ENCODE data around the gene RFFL. TPM values are rescaled to one million over a fixed set of nuclear protein-coding genes. Genes with fewer than 3 reads are reported as not detected.
"Not testable (repeated sequence)": the region's sequence is repeated elsewhere in the genome, so short reads cannot be mapped to it uniquely, and the experiment has no call there.

Gene RFFL
- total RNA-seq, 1 experiment from 2014 or later, result 22.0 TPM

DNA sequence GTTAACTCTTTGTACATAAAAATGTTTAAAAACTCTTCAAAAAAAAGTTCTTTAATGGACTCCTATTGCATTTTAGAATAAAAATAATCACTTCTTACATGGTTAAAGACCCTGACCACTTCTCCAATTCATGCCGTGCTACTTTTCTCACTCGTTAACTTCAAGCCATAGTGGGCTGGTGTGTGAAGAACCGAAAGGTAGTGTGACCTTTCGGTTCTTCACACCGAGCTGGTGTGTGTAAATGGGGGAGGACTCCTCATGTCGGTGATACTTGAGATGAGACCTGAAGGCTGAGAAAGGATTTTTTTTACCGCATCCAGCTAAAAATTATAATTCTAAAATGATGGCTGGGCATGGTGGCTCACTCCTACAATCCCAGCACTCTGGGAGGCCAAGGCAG, 22.1 kb downstream of the RFFL start:
- Mint-ChIP-seq H3K4me3 (ENCODE audit: unreplicated experiment) (no peak overlapping the region), H3K9me3 (ENCODE audit: unreplicated experiment) (no peaks in the 10 kb centered on the region), H3K27ac (ENCODE audit: low read depth, unreplicated experiment) (no peak overlapping the region), H3K4me1 (ENCODE audit: insufficient read depth, unreplicated experiment) (peaks cover 5% of the 10 kb centered on the region), H3K27me3 (ENCODE audit: insufficient read depth, unreplicated experiment) (no peaks in the 10 kb centered on the region), H3K36me3 (ENCODE audit: insufficient read depth, unreplicated experiment) (no peaks in the 10 kb centered on the region)
- POLR2A ChIA-PET, result no interaction called here
- TF ChIP-seq, protein P1, sequence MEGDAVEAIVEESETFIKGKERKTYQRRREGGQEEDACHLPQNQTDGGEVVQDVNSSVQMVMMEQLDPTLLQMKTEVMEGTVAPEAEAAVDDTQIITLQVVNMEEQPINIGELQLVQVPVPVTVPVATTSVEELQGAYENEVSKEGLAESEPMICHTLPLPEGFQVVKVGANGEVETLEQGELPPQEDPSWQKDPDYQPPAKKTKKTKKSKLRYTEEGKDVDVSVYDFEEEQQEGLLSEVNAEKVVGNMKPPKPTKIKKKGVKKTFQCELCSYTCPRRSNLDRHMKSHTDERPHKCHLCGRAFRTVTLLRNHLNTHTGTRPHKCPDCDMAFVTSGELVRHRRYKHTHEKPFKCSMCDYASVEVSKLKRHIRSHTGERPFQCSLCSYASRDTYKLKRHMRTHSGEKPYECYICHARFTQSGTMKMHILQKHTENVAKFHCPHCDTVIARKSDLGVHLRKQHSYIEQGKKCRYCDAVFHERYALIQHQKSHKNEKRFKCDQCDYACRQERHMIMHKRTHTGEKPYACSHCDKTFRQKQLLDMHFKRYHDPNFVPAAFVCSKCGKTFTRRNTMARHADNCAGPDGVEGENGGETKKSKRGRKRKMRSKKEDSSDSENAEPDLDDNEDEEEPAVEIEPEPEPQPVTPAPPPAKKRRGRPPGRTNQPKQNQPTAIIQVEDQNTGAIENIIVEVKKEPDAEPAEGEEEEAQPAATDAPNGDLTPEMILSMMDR (IDR thresholded peaks at IDR 0.05; ENCODE audit: unreplicated experiment), result no peak
- CTCF ChIA-PET, result interaction anchor here (0.7 to 1.2 kb wide), 2 partner anchors 10 to 532 kb away, joined by 5 to 6 read pairs; no protein-coding TSS in a partner anchor
- DNase-seq (ENCODE audit: unreplicated experiment), result no peak
- BruUV-seq (replicated peaks), result no TSS peak
- intact Hi-C loops (cut with micrococcal nuclease), result no loop called here

DNA sequence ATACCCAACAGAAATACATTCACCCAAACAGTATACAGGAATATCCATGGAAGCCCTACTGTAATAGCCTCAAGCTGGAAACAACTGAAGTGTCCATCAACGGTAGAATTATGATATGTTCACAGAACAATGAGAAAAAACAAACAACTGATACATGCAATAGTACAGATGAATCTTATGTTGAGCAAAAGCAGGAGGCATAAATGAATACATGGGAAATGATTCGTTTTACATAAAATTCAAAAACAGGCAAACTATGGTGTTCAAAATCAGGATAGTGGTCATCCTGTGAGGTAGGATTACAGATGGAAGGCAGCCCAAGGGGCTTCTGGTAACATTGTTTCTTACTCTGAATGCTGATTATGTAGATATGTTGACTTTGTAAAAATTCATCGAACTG, 25.1 kb downstream of the RFFL start:
- DNase-seq (ENCODE audit: unreplicated experiment), result no peak
- H3K4me3 Mint-ChIP-seq (ENCODE audit: unreplicated experiment), result no peak overlapping the region
- H3K36me3 Mint-ChIP-seq (ENCODE audit: insufficient read depth, unreplicated experiment), result peaks cover 6% of the 10 kb centered on the region
- POLR2A ChIA-PET, result interaction anchor here (1.1 kb wide), 2 partner anchors 15 to 48 kb away, joined by 3 read pairs; no protein-coding TSS in a partner anchor
- no peaks in the 10 kb centered on the region for H3K4me1 Mint-ChIP-seq (ENCODE audit: insufficient read depth, unreplicated experiment)
- H3K27me3 Mint-ChIP-seq (ENCODE audit: insufficient read depth, unreplicated experiment), result no peaks in the 10 kb centered on the region
- TF ChIP-seq, protein P1 (IDR thresholded peaks at IDR 0.05; ENCODE audit: unreplicated experiment), result no peak
- intact Hi-C loops (cut with micrococcal nuclease), result no loop called here
- BruUV-seq (replicated peaks), result no TSS peak
- H3K9me3 Mint-ChIP-seq (ENCODE audit: unreplicated experiment), result no peaks in the 10 kb centered on the region
- H3K27ac Mint-ChIP-seq (ENCODE audit: low read depth, unreplicated experiment), result no peak overlapping the region
- CTCF ChIA-PET, result no interaction called here

DNA sequence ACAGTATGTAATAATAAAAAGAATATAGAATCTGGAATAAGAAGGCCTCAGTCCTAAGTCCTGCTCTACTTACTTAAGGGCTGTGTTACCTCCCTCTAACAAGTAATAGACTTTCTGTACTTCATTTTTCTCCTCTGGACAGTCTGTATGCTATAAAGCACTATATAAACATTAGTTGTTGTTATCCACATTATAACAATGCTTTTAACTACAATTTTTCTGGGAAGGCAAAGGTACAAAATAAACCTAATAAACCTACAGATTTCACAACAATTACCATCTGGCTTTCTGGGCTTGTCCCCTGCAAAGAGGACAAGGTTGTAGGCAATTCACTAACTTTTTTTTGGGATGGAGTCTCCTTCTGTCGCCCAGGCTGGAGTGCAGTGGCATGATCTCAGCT, 32.7 kb downstream of the RFFL start:
- TF ChIP-seq, protein P1 (IDR thresholded peaks at IDR 0.05; ENCODE audit: unreplicated experiment), result no peak
- Mint-ChIP-seq H3K27ac (ENCODE audit: low read depth, unreplicated experiment) (no peak overlapping the region), H3K4me3 (ENCODE audit: unreplicated experiment) (no peak overlapping the region), H3K9me3 (ENCODE audit: unreplicated experiment) (no peaks in the 10 kb centered on the region), H3K36me3 (ENCODE audit: insufficient read depth, unreplicated experiment) (peaks cover 6% of the 10 kb centered on the region), H3K4me1 (ENCODE audit: insufficient read depth, unreplicated experiment) (peaks cover 5% of the 10 kb centered on the region), H3K27me3 (ENCODE audit: insufficient read depth, unreplicated experiment) (no peaks in the 10 kb centered on the region)
- POLR2A ChIA-PET, result no interaction called here
- CTCF ChIA-PET, result no interaction called here
- DNase-seq (ENCODE audit: unreplicated experiment), result no peak
- intact Hi-C loops (cut with micrococcal nuclease), result no loop called here
- BruUV-seq (replicated peaks), result no TSS peak

DNA sequence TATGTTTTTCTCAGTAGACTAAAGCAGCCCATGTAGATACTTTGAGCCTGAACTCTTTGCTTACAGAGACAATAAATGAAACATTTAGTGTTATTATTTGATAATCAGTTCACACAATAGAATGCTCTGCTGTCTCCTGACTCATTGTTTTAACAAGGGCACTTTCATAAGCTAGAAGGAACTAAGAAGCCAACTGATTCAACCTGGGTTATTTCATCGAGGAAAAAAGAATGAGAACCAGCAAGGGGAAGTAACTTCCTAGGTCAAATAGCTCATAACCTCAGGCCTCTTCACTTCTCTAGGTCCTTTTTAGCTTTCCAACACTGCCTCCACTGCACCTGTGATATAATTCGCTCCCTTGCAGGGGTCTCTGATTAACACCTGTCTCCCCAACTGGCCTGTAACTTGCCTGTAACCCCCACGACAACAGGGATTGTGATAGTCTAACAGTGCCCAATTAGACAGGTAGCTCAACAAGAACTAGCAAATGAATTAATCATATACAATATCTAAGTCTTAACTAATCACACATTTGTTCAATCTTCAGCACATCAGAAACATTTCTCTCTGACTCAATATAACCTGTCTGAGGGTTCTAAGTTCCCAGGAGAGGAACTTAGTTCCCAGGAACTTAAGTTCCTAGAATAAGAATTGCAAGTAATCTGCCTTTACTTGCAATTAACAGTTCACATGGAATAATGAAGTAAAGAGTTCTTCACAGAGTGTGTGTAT, 34.8 kb downstream of the RFFL start:
- H3K4me1 Mint-ChIP-seq (ENCODE audit: insufficient read depth, unreplicated experiment), result peaks cover 8% of the 10 kb centered on the region
- POLR2A ChIA-PET, result no interaction called here
- TF ChIP-seq, protein P1 (IDR thresholded peaks at IDR 0.05; ENCODE audit: unreplicated experiment), result no peak
- CTCF ChIA-PET, result interaction anchor here (0.7 to 0.8 kb wide), 3 partner anchors 29 to 258 kb away, joined by 3 read pairs; partner anchors contain the start of gene RFFL
- no peaks in the 10 kb centered on the region for H3K27me3 Mint-ChIP-seq (ENCODE audit: insufficient read depth, unreplicated experiment)
- intact Hi-C loops (cut with micrococcal nuclease), result no loop called here
- no peaks in the 10 kb centered on the region for H3K9me3 Mint-ChIP-seq (ENCODE audit: unreplicated experiment)
- H3K36me3 Mint-ChIP-seq (ENCODE audit: insufficient read depth, unreplicated experiment), result no peaks in the 10 kb centered on the region
- DNase-seq (ENCODE audit: unreplicated experiment), result no peak
- BruUV-seq (replicated peaks), result no TSS peak
- H3K4me3 Mint-ChIP-seq (ENCODE audit: unreplicated experiment), result no peak overlapping the region
- no peak overlapping the region for H3K27ac Mint-ChIP-seq (ENCODE audit: low read depth, unreplicated experiment)

DNA sequence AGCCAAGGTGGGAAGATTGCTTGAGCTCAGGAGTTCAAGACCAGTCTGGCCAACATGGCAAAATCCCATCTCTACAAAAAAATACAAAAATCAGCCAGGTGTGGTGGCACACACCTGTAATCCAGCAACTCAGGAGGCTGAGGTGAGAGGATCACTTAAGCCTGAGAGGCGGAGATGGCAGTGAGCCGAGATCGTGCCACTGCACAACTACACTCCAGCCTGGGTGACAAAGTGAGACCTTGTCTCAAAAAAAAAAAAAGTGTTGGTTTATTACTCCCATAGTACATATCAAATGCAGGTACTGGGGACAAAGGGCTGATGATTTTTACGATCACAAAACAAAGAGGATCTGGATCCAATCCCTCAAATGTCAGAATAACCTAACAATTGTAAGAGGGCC, 35.4 kb downstream of the RFFL start:
- BruUV-seq (replicated peaks); H3K36me3 Mint-ChIP-seq (ENCODE audit: insufficient read depth, unreplicated experiment); DNase-seq (ENCODE audit: unreplicated experiment); H3K27ac Mint-ChIP-seq (ENCODE audit: low read depth, unreplicated experiment); intact Hi-C loops (cut with micrococcal nuclease); POLR2A ChIA-PET; H3K9me3 Mint-ChIP-seq (ENCODE audit: unreplicated experiment); H3K27me3 Mint-ChIP-seq (ENCODE audit: insufficient read depth, unreplicated experiment); H3K4me3 Mint-ChIP-seq (ENCODE audit: unreplicated experiment): not testable (repeated sequence)
- H3K4me1 Mint-ChIP-seq (ENCODE audit: insufficient read depth, unreplicated experiment), result peaks cover 14% of the 10 kb centered on the region
- CTCF ChIA-PET, result interaction anchor here (0.7 to 1.4 kb wide), 2 partner anchors 19 to 259 kb away, joined by 3 read pairs; no protein-coding TSS in a partner anchor
